ENCODE measurements around the gene BCL2L11.

- no peak for TF ChIP-seq ZNF408 (CRISPR knock-in tag; IDR thresholded peaks at IDR 0.05; ENCODE audit: low read depth)
- TF ChIP-seq ZFP91 (CRISPR knock-in tag; IDR thresholded peaks at IDR 0.05): no peak
- no peak for TF ChIP-seq SREBF1 (IDR thresholded peaks at IDR 0.05; ENCODE audit: borderline replicate concordance, low read depth, low read length)
- no peak for TF ChIP-seq ZBTB1 (CRISPR knock-in tag; IDR thresholded peaks at IDR 0.05; ENCODE audit: borderline replicate concordance, low read depth)
- TF ChIP-seq FOXP4 (CRISPR knock-in tag; IDR thresholded peaks at IDR 0.05; ENCODE audit: borderline replicate concordance): no peak
- no peak for TF ChIP-seq RAD21 (CRISPR knock-in tag; conservative IDR thresholded peaks at IDR 0.05 in 1 of 2, IDR thresholded peaks at IDR 0.05 in 1 of 2)
Observed at GRCh38 chr2:111156529-111156928, 35.8 kb downstream of the BCL2L11 start.
